Breast epithelium (tissue), 3 donors: ENCODE data around the gene CPB2.

Experiments
- CTCF ChIP-seq, 3 donors: fragments of 450-650 bp; IDR thresholded peaks; one replicate each; pipeline ENCODE4 v1.5.1; 2016 to 2017; ENCODE audit warnings: antibody characterized with exemption in 3 of 3, mild to moderate bottlenecking in 3 of 3, moderate library complexity in 3 of 3
- POLR2A ChIP-seq: fragments of 450-650 bp; IDR thresholded peaks from one replicate; pipeline ENCODE4 v1.6.1; 2016; ENCODE audit warnings: antibody characterized with exemption, mild to moderate bottlenecking, moderate library complexity

- no peak for TF ChIP-seq CTCF (IDR thresholded peaks at IDR 0.05)
- no peak for TF ChIP-seq POLR2A
Measured at GRCh38 chr13:46114613-46115012, 9.8 kb upstream of the CPB2 start.
